ENCODE measurements around the gene PKN1. TPM values are rescaled to one million over a fixed set of nuclear protein-coding genes. Genes with fewer than 3 reads are reported as not detected.

PKN1 gene
- total RNA-seq, 1 experiment from 2014 or later = 138 TPM

DNA sequence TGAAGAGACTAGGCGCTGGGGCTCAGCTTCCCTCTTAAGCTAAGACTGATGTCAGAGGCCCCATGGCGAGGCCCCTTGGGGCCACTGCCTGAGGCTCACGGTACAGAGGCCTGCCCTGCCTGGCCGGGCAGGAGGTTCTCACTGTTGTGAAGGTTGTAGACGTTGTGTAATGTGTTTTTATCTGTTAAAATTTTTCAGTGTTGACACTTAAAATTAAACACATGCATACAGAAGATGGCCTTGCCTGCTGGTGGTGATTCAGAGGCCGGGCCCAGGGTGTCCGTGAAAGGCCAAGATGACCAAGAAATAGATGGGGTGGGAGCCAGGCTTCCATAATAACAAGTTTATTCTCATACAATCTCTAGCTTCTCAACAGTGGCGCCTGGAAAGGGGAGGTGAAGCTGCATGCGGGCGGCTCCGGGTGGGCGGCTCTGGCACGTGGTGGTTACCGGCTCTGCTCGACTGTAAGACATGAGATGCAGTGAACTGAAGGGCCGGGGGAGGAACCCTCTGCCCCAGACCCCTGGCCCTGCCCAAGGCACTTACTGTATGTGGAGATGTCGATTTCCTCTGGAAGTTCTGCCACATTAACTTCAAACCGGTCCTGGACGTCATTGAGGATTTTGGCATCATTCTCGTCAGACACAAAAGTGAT lies 24.5 kb upstream of the PKN1 start:
- CTCF ChIA-PET = no interaction called here
- Mint-ChIP-seq H3K36me3 (ENCODE audit: insufficient read depth, unreplicated experiment) (peaks cover 68% of the 10 kb centered on the region), H3K4me1 (ENCODE audit: low read depth, unreplicated experiment) (peaks cover 8% of the 10 kb centered on the region), H3K4me3 (ENCODE audit: low read depth, unreplicated experiment) (no peak overlapping the region), H3K27me3 (ENCODE audit: unreplicated experiment) (no peaks in the 10 kb centered on the region), H3K9me3 (ENCODE audit: low read depth, unreplicated experiment) (no peaks in the 10 kb centered on the region), H3K27ac (ENCODE audit: unreplicated experiment) (peak overlapping the region; percentile 26)
- TF ChIP-seq, protein P1, sequence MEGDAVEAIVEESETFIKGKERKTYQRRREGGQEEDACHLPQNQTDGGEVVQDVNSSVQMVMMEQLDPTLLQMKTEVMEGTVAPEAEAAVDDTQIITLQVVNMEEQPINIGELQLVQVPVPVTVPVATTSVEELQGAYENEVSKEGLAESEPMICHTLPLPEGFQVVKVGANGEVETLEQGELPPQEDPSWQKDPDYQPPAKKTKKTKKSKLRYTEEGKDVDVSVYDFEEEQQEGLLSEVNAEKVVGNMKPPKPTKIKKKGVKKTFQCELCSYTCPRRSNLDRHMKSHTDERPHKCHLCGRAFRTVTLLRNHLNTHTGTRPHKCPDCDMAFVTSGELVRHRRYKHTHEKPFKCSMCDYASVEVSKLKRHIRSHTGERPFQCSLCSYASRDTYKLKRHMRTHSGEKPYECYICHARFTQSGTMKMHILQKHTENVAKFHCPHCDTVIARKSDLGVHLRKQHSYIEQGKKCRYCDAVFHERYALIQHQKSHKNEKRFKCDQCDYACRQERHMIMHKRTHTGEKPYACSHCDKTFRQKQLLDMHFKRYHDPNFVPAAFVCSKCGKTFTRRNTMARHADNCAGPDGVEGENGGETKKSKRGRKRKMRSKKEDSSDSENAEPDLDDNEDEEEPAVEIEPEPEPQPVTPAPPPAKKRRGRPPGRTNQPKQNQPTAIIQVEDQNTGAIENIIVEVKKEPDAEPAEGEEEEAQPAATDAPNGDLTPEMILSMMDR (IDR thresholded peaks at IDR 0.05; ENCODE audit: unreplicated experiment) = no peak
- intact Hi-C loops (cut with micrococcal nuclease; ENCODE audit: unreplicated experiment) = no loop called here
- no peak for DNase-seq
- BruUV-seq (replicated peaks) = no TSS peak

DNA sequence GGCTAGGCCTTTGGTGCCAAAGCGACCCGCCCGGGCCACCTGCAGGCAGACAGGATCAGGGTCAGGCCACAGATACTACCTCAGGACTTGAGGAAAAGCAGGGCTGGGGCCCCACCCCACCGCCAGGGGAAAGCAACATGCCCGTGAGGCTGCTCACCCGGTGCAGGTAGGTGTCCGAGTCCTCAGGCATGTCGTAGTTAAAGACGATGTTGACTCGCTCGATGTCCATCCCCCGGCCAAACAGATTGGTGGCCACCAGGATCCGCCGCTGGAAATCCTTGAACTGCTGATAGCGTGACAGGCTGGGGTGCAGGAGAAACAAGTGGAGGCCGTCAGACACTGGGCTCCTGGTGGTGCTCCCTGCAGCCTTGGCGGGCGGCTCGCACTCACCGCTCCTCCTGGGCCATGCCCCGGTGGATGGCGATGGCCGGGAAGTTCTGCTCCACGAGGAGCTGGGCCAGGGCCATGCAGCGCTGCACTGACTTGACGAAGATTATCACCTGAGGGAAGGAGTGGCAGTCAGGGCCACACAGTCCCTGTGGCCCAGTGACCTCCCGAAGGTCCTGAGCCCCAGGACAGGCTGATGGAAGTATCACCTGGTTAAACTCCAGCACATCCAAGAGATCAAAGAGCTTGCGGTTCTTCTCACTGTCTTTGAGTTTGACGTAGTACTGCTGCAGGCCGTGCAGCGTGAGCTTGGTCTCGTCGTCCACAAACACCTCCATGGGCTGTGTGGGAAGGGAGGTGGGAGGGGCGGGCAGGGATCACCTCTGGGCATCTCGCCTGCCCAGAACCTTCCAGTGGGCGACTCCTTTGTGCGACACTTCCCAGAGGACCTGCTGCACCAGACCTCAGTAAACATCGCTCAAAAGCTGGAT lies 23.7 kb upstream of the PKN1 start:
- Mint-ChIP-seq H3K36me3 (ENCODE audit: insufficient read depth, unreplicated experiment) (peaks cover 67% of the 10 kb centered on the region), H3K27me3 (ENCODE audit: unreplicated experiment) (no peaks in the 10 kb centered on the region), H3K27ac (ENCODE audit: unreplicated experiment) (no peak overlapping the region), H3K4me3 (ENCODE audit: low read depth, unreplicated experiment) (no peak overlapping the region), H3K4me1 (ENCODE audit: low read depth, unreplicated experiment) (peaks cover 8% of the 10 kb centered on the region), H3K9me3 (ENCODE audit: low read depth, unreplicated experiment) (no peaks in the 10 kb centered on the region)
- DNase-seq = no peak
- TSS peak; percentile 37 for BruUV-seq (replicated peaks)
- TF ChIP-seq, protein P1 (IDR thresholded peaks at IDR 0.05; ENCODE audit: unreplicated experiment) = no peak
- CTCF ChIA-PET = no interaction called here
- intact Hi-C loops (cut with micrococcal nuclease; ENCODE audit: unreplicated experiment) = no loop called here

DNA sequence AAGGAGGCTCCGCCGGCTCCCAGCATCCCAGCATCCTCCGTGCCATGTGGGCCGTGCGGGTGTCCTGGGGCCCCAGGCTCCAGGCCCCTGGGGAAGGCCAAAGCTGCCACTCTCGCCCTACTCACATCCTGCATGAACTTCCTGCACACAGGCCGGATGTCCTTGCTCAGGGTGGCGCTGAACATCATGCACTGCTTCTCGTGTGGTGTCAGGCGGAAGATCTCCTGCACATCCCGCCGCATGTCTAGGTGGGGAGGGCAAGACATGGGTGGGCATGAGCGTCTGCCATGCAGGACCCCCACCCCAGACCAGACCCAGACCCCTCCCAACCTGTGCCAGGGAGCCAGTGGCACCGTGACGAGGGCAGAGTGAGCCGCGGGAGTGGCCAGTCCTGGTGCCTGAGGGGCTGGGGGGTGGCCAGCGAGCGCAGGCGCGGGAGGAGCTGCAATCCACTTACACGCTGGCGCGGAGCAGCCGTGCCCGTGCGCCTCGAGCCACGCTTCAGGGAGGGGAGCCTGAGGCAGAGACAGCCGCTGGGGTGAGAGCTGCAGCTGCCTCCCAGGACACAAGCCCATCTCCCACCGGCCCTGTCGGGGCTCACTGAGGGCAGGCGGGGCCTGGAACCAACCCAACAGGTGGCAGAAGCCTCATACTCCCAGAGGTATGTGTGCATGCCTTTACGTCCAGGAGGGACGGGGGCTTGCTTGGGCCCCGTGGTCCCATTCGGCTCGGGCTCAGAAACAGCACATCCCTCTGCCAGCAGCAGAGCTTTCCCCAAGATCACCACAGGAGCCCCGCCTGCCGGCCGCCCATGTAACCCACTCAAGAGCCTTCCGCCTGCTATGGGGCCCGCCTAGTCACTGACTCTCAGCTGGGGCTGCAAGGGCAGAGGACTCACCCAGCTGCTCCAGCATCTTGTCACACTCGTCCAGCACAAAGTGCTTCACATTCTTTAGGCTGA lies 22.7 kb upstream of the PKN1 start:
- CTCF ChIA-PET = interaction anchor here (0.6 kb wide), 1 partner anchor 16 kb away, joined by 4 read pairs; no protein-coding TSS in a partner anchor
- Mint-ChIP-seq H3K27ac (ENCODE audit: unreplicated experiment) (no peak overlapping the region), H3K36me3 (ENCODE audit: insufficient read depth, unreplicated experiment) (peaks cover 73% of the 10 kb centered on the region), H3K27me3 (ENCODE audit: unreplicated experiment) (no peaks in the 10 kb centered on the region), H3K4me1 (ENCODE audit: low read depth, unreplicated experiment) (peaks cover 13% of the 10 kb centered on the region), H3K9me3 (ENCODE audit: low read depth, unreplicated experiment) (no peaks in the 10 kb centered on the region), H3K4me3 (ENCODE audit: low read depth, unreplicated experiment) (no peak overlapping the region)
- no TSS peak for BruUV-seq (replicated peaks)
- TF ChIP-seq, protein P1 (IDR thresholded peaks at IDR 0.05; ENCODE audit: unreplicated experiment) = no peak
- DNase-seq = no peak
- intact Hi-C loops (cut with micrococcal nuclease; ENCODE audit: unreplicated experiment) = no loop called here

All from Calu3 (cell line).